ENCODE measurements around the gene TBX15.

The TBX15 gene

DNA sequence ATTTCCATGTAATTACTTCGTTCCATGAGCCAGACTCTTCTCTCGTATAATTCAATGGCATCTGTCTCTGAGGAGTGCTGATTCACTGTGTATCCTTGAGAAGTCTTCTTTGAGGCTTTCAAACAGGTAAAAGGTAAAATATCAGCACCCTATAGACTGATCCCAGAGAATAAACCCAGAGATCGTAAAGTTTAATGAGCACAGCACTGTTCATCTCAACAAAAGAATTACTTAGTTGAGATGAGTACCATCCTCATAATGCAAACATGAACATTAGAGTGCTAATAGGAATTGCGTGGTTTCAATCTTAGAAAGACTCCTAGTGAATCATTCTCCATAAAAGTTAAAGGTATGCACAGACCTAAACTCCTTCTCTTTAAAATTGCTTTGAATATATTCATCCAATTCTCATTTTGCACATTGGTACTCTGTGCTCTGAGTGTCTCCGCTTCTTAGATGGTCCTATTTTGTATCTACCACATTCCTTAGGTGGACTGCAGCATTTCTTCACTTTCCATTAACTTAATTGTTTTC lies 97.2 kb downstream of the TBX15 start:
- no peak for DNase-seq (ENCODE audit: low read depth)

DNA sequence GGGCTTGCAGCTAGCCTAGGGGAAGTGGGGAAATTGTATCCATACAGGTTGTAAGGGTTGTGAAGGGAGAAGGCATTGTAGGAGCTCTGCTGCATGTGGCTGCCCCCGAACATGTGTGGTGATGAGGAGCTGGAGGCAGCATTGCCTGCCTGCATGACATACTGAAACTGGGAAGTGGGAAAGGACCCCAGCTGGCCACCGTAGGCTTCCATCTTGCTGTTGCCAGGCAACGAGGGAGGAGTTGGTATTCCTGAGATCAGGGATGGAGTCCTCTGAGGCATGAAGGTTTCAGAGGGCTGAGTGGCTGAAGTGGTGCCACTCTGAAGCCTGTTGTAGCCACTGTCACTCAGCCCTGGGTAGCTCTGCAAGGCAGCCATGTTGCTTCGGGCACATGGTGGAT lies 103.2 kb downstream of the TBX15 start:
- DNase-seq (ENCODE audit: low read depth): no peak

DNA sequence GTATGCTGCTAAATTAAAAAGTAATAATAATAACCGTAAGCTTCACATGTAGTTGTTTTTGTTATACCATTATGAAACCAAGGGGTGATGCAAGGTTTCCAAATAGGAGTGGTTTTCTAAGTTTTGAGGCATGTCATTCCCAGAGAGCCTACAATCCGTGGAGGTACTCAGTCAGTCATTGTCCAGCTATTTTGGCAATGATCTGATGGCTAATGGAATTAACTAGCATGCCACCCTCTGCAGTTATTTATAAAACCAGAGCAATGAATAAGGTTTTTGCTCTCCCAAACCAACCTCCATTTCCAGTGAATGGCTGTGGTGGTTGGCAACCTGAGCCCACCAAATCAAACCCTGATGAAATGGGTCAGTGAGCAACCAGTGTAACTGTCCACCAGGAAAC lies 106.4 kb downstream of the TBX15 start:
- DNase-seq (ENCODE audit: low read depth): peak; percentile 20

DNA sequence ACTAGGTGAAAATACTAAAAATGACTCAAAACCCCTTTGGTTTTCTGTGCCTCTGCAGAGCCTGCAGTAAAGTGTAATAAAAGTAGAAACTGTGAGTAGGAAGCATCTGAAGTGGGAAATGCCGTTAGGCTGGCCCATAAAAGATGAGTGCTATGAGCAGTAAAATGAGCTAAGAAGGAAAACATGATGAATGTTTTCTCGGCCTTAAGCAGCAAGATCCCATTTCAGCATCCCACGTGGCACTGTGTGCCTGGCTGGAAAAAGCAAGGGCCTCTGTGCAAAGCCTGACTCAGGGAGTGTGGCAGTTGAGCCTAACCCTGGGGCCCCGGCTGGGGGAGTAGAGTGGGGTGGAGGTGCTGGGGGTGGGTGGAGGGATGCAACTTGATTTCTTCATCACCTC lies 109.5 kb downstream of the TBX15 start:
- no peak for DNase-seq (ENCODE audit: low read depth)

DNA sequence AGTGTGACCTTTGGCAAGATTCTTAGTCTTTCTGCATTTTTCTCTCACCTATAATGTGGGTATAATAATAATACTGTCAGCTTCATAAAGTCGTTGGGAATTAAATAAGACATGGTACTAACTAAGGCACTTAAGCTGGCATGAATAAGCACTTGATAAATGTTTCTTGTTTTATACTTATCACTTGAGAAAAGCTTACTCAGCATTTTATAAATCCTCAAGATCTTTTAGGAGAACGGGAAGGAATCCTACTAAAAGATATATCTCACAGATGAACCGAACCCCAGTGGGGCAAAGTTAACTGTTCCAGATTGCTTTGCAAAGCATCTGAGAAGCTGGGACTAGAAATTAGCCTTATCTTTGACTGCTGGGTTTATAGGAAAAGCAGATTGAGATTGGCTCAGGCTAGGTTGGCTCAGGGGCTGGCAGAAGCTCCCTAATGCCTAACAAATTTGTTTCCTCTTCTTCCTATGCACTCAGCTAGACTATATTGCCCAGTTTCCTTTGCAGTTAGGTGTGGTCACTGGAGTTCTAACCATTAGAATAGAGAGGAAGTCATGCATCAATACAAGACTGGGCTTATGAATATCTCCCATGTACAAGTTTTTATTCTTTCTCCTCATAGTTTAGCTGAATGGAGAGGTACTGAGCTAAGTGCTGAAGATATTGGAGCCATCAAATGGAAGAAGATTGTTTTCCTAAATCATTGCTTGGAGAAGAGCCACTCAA lies 110.3 kb downstream of the TBX15 start:
- no peak for DNase-seq (ENCODE audit: low read depth)

DNA sequence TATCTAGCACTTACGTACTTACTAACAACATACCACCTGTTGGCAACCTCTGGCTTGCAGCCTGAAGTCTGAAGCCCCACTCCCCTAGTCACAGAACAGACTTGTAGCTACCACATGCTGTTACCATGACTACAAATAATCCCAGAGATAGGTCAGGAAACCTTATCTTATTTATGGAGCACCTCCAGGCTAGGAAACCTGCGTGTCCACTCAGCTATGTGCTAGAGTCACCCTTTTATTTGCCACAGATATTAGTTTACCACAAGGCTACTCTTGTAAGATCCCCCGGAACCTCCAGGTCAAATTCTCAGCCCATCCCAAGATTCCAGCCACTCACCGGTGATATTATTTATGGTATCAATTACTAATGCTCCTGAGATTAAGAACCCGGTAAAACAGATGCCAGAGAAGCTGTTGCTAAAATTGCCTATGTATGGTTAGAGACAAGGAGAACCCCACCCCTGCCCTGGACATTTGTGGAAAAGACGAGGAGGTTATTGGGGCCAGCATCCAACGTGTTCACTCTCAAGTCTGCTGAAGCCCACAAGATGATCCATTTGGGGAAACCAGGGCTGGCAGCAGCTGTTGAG lies 116.5 kb downstream of the TBX15 start:
- DNase-seq (ENCODE audit: low read depth): no peak

DNA sequence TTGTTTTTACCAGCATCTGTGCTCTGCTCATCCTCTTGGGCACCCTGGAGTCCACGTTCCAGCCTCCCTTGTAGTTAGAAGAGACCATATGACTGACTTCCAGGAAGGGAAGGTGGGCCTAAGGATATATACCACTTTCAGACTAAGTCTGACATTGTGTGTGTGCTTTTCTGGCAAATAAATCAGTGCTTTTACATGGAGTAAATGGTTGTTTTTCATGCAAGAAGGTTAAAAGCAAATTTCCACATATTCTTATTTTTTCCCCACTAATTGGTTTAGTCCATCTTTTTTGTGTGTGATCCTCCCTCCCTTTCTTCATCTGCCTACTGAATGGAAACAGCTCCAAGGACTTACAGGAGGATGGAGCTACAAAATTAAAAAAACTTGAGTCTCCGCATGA lies 119.8 kb downstream of the TBX15 start:
- no peak for DNase-seq (ENCODE audit: low read depth)

DNA sequence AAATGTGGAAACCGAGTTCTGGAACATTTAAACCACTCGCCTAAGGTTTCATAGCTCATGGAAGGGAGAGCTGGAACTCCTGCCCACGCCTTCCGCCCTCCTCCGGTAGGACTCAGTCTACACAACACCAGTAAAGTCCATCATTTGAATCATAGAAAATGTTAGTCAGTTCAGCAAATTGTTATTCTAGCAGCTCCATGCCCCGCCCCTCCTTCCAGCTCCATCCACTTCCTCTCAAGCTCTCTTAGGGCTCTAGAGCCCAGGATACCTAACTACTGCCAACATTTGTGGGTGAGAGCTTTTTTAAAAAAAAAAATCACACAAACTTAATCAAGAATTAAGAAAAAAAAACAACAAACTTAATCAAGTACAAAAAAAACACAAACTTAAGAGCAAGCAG lies 121.8 kb downstream of the TBX15 start:
- no peak for DNase-seq (ENCODE audit: low read depth)

DNA sequence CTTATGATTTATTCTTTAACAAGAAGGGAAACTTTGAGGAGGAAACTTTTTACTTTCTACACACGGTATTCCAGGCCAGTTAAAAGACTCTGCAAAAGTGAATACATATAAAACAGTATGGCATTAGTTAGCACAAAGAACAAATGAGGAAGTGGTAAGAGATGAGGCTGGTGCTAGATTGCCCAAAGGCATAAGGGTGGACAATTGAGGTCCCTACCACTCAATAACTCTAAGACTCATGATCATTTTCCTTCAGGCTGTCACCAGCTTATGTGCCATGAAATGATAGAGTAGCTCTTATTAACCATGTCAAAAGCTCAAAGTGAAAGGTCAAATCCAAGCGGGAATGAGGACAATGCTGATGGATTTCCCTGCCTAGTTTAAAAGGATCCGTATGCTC lies 124.5 kb downstream of the TBX15 start:
- no peak for DNase-seq (ENCODE audit: low read depth)

DNA sequence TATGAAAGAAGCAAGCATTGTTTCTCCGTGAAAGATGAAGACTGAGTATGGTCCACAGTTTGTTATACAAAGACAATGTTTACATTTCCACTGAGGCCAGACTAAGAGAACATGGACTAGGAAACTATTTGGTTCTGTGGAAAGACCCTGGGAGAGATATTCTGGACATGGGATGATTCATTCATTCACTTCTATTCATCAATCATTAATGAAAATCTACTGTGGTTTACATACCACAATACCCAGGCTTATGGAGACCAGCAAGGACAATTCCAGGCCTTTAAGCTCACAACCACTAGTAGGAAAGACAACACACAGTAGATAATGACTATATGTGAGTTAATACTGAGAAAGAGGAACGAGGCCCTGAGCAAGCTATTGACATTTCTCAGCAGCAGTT lies 125.4 kb downstream of the TBX15 start:
- DNase-seq (ENCODE audit: low read depth): no peak

DNA sequence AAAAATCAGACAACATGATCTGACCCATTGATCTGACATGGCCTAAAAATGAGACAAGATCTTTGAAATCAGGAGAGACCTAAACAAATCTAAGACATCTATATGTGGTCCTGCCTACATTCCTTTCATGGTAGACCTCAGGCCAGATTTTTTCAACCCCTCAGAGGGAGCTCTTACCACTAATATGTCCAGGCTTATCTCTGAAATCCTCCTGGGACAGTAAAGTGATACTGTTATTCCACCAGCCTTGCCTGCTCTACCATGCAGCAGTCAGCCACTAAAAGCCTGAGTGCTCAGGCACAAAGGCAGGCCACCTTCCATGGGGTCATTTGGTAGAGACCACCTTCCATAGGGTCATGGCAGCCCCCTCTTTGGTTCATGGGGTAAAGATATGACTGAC lies 126.9 kb downstream of the TBX15 start:
- DNase-seq (ENCODE audit: low read depth): no peak

DNA sequence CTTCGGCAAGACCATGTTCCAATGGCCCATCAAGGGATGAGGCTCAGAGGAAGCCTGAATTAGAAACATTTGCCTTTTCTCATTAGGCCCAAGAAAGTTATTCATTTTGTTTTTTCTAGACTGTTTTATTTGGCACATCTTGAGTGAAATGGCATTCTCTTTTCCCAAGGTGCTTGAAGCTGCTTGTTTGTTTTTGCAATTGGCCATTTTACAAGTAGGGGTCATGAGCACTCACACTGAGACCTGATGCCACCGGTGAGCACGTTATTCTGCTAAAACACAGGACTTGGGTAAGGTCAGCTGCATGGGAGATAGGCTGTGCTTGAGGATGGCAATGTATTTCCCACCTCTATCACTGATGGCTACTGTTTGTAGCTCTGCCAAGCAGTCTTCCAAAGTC lies 128.1 kb downstream of the TBX15 start:
- no peak for DNase-seq (ENCODE audit: low read depth)

DNA sequence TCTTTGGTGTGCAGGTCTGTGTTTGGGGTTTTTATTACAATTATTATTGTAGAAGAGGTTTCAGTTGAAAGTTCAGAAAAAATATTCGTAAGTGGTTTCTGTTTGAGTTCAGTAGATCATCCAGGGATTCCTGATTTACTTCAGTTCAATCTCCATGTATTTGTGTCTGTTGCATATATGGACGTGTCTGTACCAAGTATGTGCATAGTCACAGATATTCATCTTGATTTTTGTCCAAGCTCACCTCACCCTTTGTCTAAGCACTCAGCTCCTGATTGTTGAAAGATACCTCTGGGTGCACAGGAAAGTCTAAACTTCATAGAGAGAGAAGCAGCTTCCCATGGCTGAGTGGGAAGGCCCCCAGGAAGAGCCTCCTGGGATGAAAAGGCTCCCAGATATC lies 141.7 kb downstream of the TBX15 start:
- no peak for DNase-seq (ENCODE audit: low read depth)

DNA sequence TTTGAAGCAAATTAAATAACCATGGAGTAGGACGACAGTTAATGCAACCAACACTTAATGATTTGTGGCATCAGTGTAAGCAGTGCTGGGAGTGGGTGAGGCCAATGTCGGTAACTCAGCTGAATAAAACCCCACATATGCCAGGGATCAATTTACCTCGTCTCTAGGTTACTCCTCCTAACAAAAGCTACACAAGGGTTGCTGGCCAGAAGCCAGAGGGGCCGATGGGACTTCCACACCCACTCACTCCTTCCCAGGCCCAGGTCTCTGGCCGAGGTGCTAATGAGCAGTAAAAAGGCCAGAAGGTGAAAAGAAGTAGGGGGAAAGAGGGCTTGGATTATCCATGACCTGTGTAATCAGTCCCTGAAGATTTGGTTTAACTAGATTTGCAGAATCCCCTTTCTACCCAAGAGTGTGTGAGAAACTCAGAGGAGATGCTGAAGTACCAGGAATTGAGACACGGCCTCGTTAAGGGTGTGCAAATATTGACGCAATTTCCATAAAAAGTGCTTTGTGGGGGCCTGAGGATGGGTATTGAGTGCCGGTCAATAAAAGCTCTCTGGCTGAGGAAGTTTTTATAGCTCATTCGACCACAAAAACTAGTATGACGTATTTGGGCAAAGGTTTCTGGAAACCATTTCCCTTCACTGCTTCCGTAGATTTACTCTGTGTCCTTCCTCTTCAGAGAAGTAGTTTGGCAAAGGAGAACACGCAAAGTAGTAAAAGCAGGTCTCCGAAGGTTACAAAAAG lies 145.5 kb downstream of the TBX15 start:
- DNase-seq (ENCODE audit: low read depth): no peak

DNA sequence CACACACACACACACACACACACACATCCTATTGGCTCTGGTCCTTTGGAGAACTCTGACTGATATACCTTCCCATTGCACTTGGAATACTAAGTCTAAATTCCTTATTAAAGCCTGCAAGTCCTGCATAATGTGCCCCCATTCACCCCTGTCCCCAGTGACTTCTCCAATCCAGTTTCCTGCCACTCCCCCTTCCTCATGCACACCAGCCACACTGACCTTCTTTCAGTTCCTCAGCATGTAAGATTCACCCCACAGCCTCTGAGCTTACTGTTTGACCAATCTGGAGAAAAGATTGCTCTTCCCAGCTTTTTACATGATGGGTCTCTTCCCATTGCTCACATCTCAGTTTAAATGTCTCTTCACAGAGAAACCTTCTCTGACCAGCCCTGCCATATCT lies 146.6 kb downstream of the TBX15 start:
- no peak for DNase-seq (ENCODE audit: low read depth)
